HepG2 (cell line): ENCODE data around the gene CNOT8. TPM values are rescaled to one million over a fixed set of nuclear protein-coding genes. Genes with fewer than 3 reads are reported as not detected.

ENCODE experiments used
- ATF1 ChIP-seq: IDR thresholded peaks from 2 replicates; pipeline ENCODE4 v1.6.1; 2016; ENCODE audit warnings: mild to moderate bottlenecking, control low read depth
- BATF2 ChIP-seq: sonication (generic); formaldehyde crosslinking; IDR thresholded peaks from 2 replicates; pipeline ENCODE4 v1.8.0; 2022; ENCODE audit warnings: mild to moderate bottlenecking, missing genetic modification reagents, moderate library complexity
- CBX2 ChIP-seq, 2 experiments: fragments of 200-600 bp in 1 of 2; sonication (generic); formaldehyde crosslinking in 1 of 2; IDR thresholded peaks; 2 replicates each; pipeline versions ENCODE4 v1.7.0 to v1.8.1; 2018 to 2022; ENCODE audit warnings: low read depth in 2 of 2, low read length in 1 of 2, mild to moderate bottlenecking in 1 of 2, missing genetic modification reagents in 1 of 2
- CSRNP1 ChIP-seq: sonication (generic); formaldehyde crosslinking; IDR thresholded peaks from 2 replicates; pipeline ENCODE4 v1.8.1; 2023; ENCODE audit warnings: mild to moderate bottlenecking, missing genetic modification reagents
- FOXA1 ChIP-seq, 2 experiments: fragments of 450-650 bp in 1 of 2; sonication (generic) in 1 of 2; formaldehyde crosslinking in 1 of 2; IDR thresholded peaks; 2 replicates each; pipeline versions ENCODE4 v1.4.0 to v1.6.1; 2016 to 2020; ENCODE audit warnings: missing genetic modification reagents in 1 of 2
- HNF4A ChIP-seq: sonication (generic); formaldehyde crosslinking; IDR thresholded peaks from 2 replicates; pipeline ENCODE4 v1.4.0; 2020; ENCODE audit warnings: missing genetic modification reagents
- KLF15 ChIP-seq: sonication (generic); formaldehyde crosslinking; IDR thresholded peaks from 2 replicates; pipeline ENCODE4 v1.8.1; 2023; ENCODE audit warnings: borderline replicate concordance, mild to moderate bottlenecking, inconsistent platforms, missing genetic modification reagents, mixed read lengths
- PTBP1 ChIP-seq: fragments of 200-400 bp; formaldehyde crosslinking; IDR thresholded peaks from 2 replicates; pipeline ENCODE4 v1.6.1; 2018; ENCODE audit warnings: low read length, low read depth; ENCODE audit not compliant: poor library complexity, severe bottlenecking
- REL ChIP-seq: sonication (generic); formaldehyde crosslinking; conservative IDR thresholded peaks from 2 replicates; pipeline ENCODE4 v1.8.0; 2022; ENCODE audit warnings: mild to moderate bottlenecking, missing genetic modification reagents, moderate library complexity
- REST ChIP-seq, 2 experiments: IDR thresholded peaks; 2 replicates each; pipeline ENCODE4 v1.6.1; 2011 to 2012; ENCODE audit warnings: low read length in 2 of 2, borderline replicate concordance in 1 of 2, low read depth in 1 of 2, mild to moderate bottlenecking in 1 of 2, moderate library complexity in 1 of 2
- ZNF646 ChIP-seq: sonication (generic); formaldehyde crosslinking; IDR thresholded peaks from 2 replicates; pipeline ENCODE4 v1.9.0; 2021; ENCODE audit warnings: mild to moderate bottlenecking, missing genetic modification reagents
- ZNF709 ChIP-seq: sonication (generic); formaldehyde crosslinking; IDR thresholded peaks from 2 replicates; pipeline ENCODE4 v1.5.0; 2020; ENCODE audit warnings: mild to moderate bottlenecking, missing genetic modification reagents
- ZNF761 ChIP-seq: sonication (generic); formaldehyde crosslinking; conservative IDR thresholded peaks from 2 replicates; pipeline ENCODE4 v1.4.0; 2020; ENCODE audit warnings: mild to moderate bottlenecking, missing genetic modification reagents
- ZSCAN25 ChIP-seq: sonication (generic); formaldehyde crosslinking; IDR thresholded peaks from 2 replicates; pipeline ENCODE4 v1.8.0; 2022; ENCODE audit warnings: mild to moderate bottlenecking, missing genetic modification reagents
- polyA plus RNA-seq, 8 experiments: library from polyadenylated mRNA; depleted of rRNA in 3 of 8; stranded (reverse) in 7 of 8; unstranded in 1 of 8; fragments of >200 nt; fragmentation: Illumina TruSeq in 4 of 8; extraction: Trizol in 4 of 8; gene quantifications; 2 replicates each; pipeline versions ENCODE4 v1.2.1 to v1.2.3, GENCODE V29; 2011 to 2016; ENCODE audit warnings: low read depth in 4 of 8, missing spikeins in 1 of 8, mixed read lengths in 1 of 8; ENCODE audit not compliant: insufficient read depth in 1 of 8
- total RNA-seq, 5 experiments: library from RNA; depleted of rRNA; stranded (reverse); fragments of >200 nt; fragmentation: Illumina TruSeq; extraction: Trizol; gene quantifications; 2 replicates each; pipeline ENCODE4 v1.2.3, GENCODE V29; 2016; ENCODE audit warnings: low read depth in 1 of 5
- TF ChIP-seq, protein P1 (sequence below): sonication (generic); formaldehyde crosslinking; conservative IDR thresholded peaks from 2 replicates; pipeline ENCODE4 v1.8.1; 2023; ENCODE audit warnings: missing genetic modification reagents

CNOT8 gene
- total and polyA plus RNA-seq, 2 of the 13 experiments (the other 11 are each of a cell fraction or from before 2014, with no cell fraction given): 37.1 to 74.9 TPM

- TF ChIP-seq ZNF646 (CRISPR knock-in tag) (no peak), FOXA1 (IDR thresholded peaks at IDR 0.05) (no peak), FOXA1 (CRISPR knock-in tag; IDR thresholded peaks at IDR 0.05) (no peak), CBX2 (IDR thresholded peaks at IDR 0.05; ENCODE audit: low read depth, low read length) (no peak), CBX2 (CRISPR knock-in tag; IDR thresholded peaks at IDR 0.05; ENCODE audit: low read depth) (no peak), REL (no peak), BATF2 (CRISPR knock-in tag) (no peak), CSRNP1 (CRISPR knock-in tag) (no peak), KLF15 (no peak), ZNF709 (no peak), ZSCAN25 (CRISPR knock-in tag) (no peak), REST (IDR thresholded peaks at IDR 0.05; ENCODE audit: borderline replicate concordance in 1 of 2, low read depth in 1 of 2, low read length in 2 of 2) (no peak), HNF4A (0 out of 2 replicates have a peak, but pooled peaks have one; percentile 13), ATF1 (CRISPR knock-in tag) (0 out of 2 replicates have a peak, but pooled peaks have one; percentile 17), PTBP1 (no peak), ZNF761 (CRISPR knock-in tag) (no peak)
- TF ChIP-seq, protein P1, sequence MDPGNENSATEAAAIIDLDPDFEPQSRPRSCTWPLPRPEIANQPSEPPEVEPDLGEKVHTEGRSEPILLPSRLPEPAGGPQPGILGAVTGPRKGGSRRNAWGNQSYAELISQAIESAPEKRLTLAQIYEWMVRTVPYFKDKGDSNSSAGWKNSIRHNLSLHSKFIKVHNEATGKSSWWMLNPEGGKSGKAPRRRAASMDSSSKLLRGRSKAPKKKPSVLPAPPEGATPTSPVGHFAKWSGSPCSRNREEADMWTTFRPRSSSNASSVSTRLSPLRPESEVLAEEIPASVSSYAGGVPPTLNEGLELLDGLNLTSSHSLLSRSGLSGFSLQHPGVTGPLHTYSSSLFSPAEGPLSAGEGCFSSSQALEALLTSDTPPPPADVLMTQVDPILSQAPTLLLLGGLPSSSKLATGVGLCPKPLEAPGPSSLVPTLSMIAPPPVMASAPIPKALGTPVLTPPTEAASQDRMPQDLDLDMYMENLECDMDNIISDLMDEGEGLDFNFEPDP: no peak
These were observed 1.7 kb downstream of the CNOT8 start (continued) for GRCh38 chr5:154860123-154860522.
